HepG2 (cell line): Measurements from ENCODE around the gene CD274.

Experiments
- ARHGAP35 ChIP-seq: sonication (generic); formaldehyde crosslinking; IDR thresholded peaks from 2 replicates; pipeline ENCODE4 v1.9.0; 2022; ENCODE audit warnings: mild to moderate bottlenecking, inconsistent platforms, moderate library complexity, missing genetic modification reagents, borderline replicate concordance
- ARNT ChIP-seq: fragments of 450-650 bp; IDR thresholded peaks from 2 replicates; pipeline ENCODE4 v1.6.1; 2017
- CEBPB ChIP-seq: IDR thresholded peaks from 2 replicates; pipeline ENCODE4 v1.6.1; 2011; ENCODE audit warnings: low read depth, low read length, improper control_type of control experiment, borderline replicate concordance
- ZNF207 ChIP-seq: fragments of 450-650 bp; IDR thresholded peaks from 2 replicates; pipeline ENCODE4 v1.6.1; 2016; ENCODE audit warnings: antibody characterized with exemption, borderline replicate concordance
- ZNF878 ChIP-seq: sonication (generic); formaldehyde crosslinking; IDR thresholded peaks from 2 replicates; pipeline ENCODE4 v1.8.1; 2023; ENCODE audit warnings: mild to moderate bottlenecking, missing genetic modification reagents, moderate library complexity
- ZSCAN29 ChIP-seq: sonication (generic); formaldehyde crosslinking; conservative IDR thresholded peaks from 2 replicates; pipeline ENCODE4 v1.4.0; 2020; ENCODE audit warnings: mild to moderate bottlenecking, missing genetic modification reagents
- TF ChIP-seq, protein P1 (sequence below): IDR thresholded peaks from 2 replicates; pipeline ENCODE4 v1.6.1; 2016; ENCODE audit warnings: low read depth, missing genetic modification reagents, missing compliant biosample characterization
- TF ChIP-seq, protein P2 (sequence below): sonication (generic); formaldehyde crosslinking; IDR thresholded peaks from 2 replicates; pipeline ENCODE4 v1.5.0; 2020; ENCODE audit warnings: mild to moderate bottlenecking, missing genetic modification reagents, moderate library complexity
- TF ChIP-seq, protein P3 (sequence below): sonication (generic); formaldehyde crosslinking; conservative IDR thresholded peaks from 2 replicates; pipeline ENCODE4 v1.4.0; 2020; ENCODE audit warnings: missing genetic modification reagents
- TF ChIP-seq, protein P4 (sequence below): sonication (generic); formaldehyde crosslinking; IDR thresholded peaks from 2 replicates; pipeline ENCODE4 v1.5.1; 2020; ENCODE audit warnings: missing genetic modification reagents, mild to moderate bottlenecking, borderline replicate concordance
- TF ChIP-seq, protein P5 (sequence below): sonication (generic); formaldehyde crosslinking; IDR thresholded peaks from 2 replicates; pipeline ENCODE4 v1.4.0; 2020; ENCODE audit warnings: missing genetic modification reagents
- TF ChIP-seq, protein P6 (sequence below): sonication (generic); formaldehyde crosslinking; IDR thresholded peaks from 2 replicates; pipeline ENCODE4 v1.4.0; 2020; ENCODE audit warnings: missing genetic modification reagents

GRCh38 chr9:5466766-5467165 lies 16.4 kb downstream of the CD274 start:
- TF ChIP-seq, protein P1, sequence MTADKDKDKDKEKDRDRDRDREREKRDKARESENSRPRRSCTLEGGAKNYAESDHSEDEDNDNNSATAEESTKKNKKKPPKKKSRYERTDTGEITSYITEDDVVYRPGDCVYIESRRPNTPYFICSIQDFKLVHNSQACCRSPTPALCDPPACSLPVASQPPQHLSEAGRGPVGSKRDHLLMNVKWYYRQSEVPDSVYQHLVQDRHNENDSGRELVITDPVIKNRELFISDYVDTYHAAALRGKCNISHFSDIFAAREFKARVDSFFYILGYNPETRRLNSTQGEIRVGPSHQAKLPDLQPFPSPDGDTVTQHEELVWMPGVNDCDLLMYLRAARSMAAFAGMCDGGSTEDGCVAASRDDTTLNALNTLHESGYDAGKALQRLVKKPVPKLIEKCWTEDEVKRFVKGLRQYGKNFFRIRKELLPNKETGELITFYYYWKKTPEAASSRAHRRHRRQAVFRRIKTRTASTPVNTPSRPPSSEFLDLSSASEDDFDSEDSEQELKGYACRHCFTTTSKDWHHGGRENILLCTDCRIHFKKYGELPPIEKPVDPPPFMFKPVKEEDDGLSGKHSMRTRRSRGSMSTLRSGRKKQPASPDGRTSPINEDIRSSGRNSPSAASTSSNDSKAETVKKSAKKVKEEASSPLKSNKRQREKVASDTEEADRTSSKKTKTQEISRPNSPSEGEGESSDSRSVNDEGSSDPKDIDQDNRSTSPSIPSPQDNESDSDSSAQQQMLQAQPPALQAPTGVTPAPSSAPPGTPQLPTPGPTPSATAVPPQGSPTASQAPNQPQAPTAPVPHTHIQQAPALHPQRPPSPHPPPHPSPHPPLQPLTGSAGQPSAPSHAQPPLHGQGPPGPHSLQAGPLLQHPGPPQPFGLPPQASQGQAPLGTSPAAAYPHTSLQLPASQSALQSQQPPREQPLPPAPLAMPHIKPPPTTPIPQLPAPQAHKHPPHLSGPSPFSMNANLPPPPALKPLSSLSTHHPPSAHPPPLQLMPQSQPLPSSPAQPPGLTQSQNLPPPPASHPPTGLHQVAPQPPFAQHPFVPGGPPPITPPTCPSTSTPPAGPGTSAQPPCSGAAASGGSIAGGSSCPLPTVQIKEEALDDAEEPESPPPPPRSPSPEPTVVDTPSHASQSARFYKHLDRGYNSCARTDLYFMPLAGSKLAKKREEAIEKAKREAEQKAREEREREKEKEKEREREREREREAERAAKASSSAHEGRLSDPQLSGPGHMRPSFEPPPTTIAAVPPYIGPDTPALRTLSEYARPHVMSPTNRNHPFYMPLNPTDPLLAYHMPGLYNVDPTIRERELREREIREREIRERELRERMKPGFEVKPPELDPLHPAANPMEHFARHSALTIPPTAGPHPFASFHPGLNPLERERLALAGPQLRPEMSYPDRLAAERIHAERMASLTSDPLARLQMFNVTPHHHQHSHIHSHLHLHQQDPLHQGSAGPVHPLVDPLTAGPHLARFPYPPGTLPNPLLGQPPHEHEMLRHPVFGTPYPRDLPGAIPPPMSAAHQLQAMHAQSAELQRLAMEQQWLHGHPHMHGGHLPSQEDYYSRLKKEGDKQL, result no peak
- no peak for TF ChIP-seq ZNF878 (CRISPR knock-in tag)
- TF ChIP-seq, protein P2, sequence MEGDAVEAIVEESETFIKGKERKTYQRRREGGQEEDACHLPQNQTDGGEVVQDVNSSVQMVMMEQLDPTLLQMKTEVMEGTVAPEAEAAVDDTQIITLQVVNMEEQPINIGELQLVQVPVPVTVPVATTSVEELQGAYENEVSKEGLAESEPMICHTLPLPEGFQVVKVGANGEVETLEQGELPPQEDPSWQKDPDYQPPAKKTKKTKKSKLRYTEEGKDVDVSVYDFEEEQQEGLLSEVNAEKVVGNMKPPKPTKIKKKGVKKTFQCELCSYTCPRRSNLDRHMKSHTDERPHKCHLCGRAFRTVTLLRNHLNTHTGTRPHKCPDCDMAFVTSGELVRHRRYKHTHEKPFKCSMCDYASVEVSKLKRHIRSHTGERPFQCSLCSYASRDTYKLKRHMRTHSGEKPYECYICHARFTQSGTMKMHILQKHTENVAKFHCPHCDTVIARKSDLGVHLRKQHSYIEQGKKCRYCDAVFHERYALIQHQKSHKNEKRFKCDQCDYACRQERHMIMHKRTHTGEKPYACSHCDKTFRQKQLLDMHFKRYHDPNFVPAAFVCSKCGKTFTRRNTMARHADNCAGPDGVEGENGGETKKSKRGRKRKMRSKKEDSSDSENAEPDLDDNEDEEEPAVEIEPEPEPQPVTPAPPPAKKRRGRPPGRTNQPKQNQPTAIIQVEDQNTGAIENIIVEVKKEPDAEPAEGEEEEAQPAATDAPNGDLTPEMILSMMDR, result no peak
- TF ChIP-seq, protein P3, sequence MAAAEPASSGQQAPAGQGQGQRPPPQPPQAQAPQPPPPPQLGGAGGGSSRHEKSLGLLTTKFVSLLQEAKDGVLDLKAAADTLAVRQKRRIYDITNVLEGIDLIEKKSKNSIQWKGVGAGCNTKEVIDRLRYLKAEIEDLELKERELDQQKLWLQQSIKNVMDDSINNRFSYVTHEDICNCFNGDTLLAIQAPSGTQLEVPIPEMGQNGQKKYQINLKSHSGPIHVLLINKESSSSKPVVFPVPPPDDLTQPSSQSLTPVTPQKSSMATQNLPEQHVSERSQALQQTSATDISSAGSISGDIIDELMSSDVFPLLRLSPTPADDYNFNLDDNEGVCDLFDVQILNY, result no peak
- TF ChIP-seq, protein P4, sequence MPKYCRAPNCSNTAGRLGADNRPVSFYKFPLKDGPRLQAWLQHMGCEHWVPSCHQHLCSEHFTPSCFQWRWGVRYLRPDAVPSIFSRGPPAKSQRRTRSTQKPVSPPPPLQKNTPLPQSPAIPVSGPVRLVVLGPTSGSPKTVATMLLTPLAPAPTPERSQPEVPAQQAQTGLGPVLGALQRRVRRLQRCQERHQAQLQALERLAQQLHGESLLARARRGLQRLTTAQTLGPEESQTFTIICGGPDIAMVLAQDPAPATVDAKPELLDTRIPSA (CRISPR knock-in tag), result no peak
- TF ChIP-seq ARHGAP35, result no peak
- no peak for TF ChIP-seq ZNF207
- TF ChIP-seq, protein P5, sequence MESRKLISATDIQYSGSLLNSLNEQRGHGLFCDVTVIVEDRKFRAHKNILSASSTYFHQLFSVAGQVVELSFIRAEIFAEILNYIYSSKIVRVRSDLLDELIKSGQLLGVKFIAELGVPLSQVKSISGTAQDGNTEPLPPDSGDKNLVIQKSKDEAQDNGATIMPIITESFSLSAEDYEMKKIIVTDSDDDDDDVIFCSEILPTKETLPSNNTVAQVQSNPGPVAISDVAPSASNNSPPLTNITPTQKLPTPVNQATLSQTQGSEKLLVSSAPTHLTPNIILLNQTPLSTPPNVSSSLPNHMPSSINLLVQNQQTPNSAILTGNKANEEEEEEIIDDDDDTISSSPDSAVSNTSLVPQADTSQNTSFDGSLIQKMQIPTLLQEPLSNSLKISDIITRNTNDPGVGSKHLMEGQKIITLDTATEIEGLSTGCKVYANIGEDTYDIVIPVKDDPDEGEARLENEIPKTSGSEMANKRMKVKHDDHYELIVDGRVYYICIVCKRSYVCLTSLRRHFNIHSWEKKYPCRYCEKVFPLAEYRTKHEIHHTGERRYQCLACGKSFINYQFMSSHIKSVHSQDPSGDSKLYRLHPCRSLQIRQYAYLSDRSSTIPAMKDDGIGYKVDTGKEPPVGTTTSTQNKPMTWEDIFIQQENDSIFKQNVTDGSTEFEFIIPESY (CRISPR knock-in tag), result no peak
- TF ChIP-seq CEBPB, result no peak
- no peak for TF ChIP-seq ZSCAN29 (CRISPR knock-in tag)
- TF ChIP-seq ARNT, result no peak
- TF ChIP-seq, protein P6, sequence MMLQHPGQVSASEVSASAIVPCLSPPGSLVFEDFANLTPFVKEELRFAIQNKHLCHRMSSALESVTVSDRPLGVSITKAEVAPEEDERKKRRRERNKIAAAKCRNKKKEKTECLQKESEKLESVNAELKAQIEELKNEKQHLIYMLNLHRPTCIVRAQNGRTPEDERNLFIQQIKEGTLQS (CRISPR knock-in tag), result no peak
